GM12878 (cell line): ENCODE measurements around the gene CLDN24. TPM values are rescaled to one million over a fixed set of nuclear protein-coding genes. Genes with fewer than 3 reads are reported as not detected.

Experiments used
- CREB1 ChIP-seq: IDR thresholded peaks from 2 replicates; pipeline ENCODE4 v1.6.1; 2012; ENCODE audit warnings: low read depth, mild to moderate bottlenecking, inconsistent platforms
- EP300 ChIP-seq, 2 experiments: fragments of 150-350 bp in 1 of 2; IDR thresholded peaks; 2 replicates each; pipeline ENCODE4 v1.6.1; 2011 to 2012; ENCODE audit warnings: low read depth in 2 of 2, low read length in 2 of 2, borderline replicate concordance in 1 of 2, improper control_type of control experiment in 1 of 2, inconsistent platforms in 1 of 2; ENCODE audit not compliant: control insufficient read depth in 1 of 2
- ETV6 ChIP-seq, 2 experiments: fragments of 450-650 bp in 1 of 2; IDR thresholded peaks in 1 of 2; conservative IDR thresholded peaks in 1 of 2; 2 replicates each; pipeline ENCODE4 v1.6.1; 2014; ENCODE audit warnings: antibody characterized with exemption in 1 of 2, borderline replicate concordance in 1 of 2, low read depth in 1 of 2, mild to moderate bottlenecking in 1 of 2, moderate library complexity in 1 of 2
- EZH2 ChIP-seq: IDR thresholded peaks from 2 replicates; pipeline ENCODE4 v1.6.1; 2012; ENCODE audit warnings: low read depth, mild to moderate bottlenecking, control low read depth, inconsistent platforms, low read length, borderline replicate concordance; ENCODE audit not compliant: control insufficient read depth
- HDAC6 ChIP-seq: fragments of 200-600 bp; sonication (generic); IDR thresholded peaks from one replicate; pipeline ENCODE4 v1.8.0; 2017; ENCODE audit warnings: antibody characterized with exemption; ENCODE audit not compliant: unreplicated experiment
- IKZF2 ChIP-seq, 2 experiments: fragments of 450-650 bp; IDR thresholded peaks; 2 replicates each; pipeline ENCODE4 v1.6.1; 2017; ENCODE audit warnings: mild to moderate bottlenecking in 2 of 2, moderate library complexity in 2 of 2
- MEF2B ChIP-seq: fragments of 450-650 bp; IDR thresholded peaks from 2 replicates; pipeline ENCODE4 v1.6.1; 2018; ENCODE audit warnings: mild to moderate bottlenecking, moderate library complexity; ENCODE audit not compliant: partially characterized antibody, poor library complexity, severe bottlenecking
- NFXL1 ChIP-seq: fragments of 450-650 bp; IDR thresholded peaks from 2 replicates; pipeline ENCODE4 v1.6.1; 2017; ENCODE audit warnings: antibody characterized with exemption, mild to moderate bottlenecking, borderline replicate concordance
- SP1 ChIP-seq: IDR thresholded peaks from one replicate; pipeline ENCODE4 v1.6.1; 2011; ENCODE audit warnings: low read depth, low read length
- SREBF1 ChIP-seq: IDR thresholded peaks from 2 replicates; pipeline ENCODE4 v1.6.1; 2012; ENCODE audit warnings: mild to moderate bottlenecking, low read length
- SRF ChIP-seq, 2 experiments: IDR thresholded peaks; 2 replicates each; pipeline ENCODE4 v1.6.1; 2011; ENCODE audit warnings: low read depth in 2 of 2, low read length in 2 of 2, mild to moderate bottlenecking in 1 of 2, moderate library complexity in 1 of 2
- polyA plus RNA-seq, 11 experiments: library from polyadenylated mRNA; depleted of rRNA in 4 of 11; unstranded in 6 of 11; stranded (reverse) in 5 of 11; fragments of >200 nt; fragmentation: Nextera tagmentation in 4 of 11; fragmentation: Illumina TruSeq in 1 of 11; extraction: Ambion mirVana in 4 of 11; extraction: Trizol in 1 of 11; gene quantifications; 1 replicate in 1 of 11; 2 replicates in 10 of 11; pipeline versions ENCODE4 v1.2.1 to v1.2.3, GENCODE V29; 2011 to 2016; ENCODE audit warnings: inconsistent platforms in 2 of 11, missing spikeins in 2 of 11, low read depth in 1 of 11
- total RNA-seq, 4 experiments: library from RNA; depleted of rRNA in 3 of 4; stranded (reverse); fragments of >200 nt in 3 of 4; fragmentation: Illumina TruSeq in 1 of 4; extraction: Trizol in 1 of 4; gene quantifications; 2 replicates each; pipeline versions ENCODE4 v1.2.1 to v1.2.3, GENCODE V29; 2013 to 2021
- TF ChIP-seq, protein P1 (sequence below), 3 experiments: IDR thresholded peaks in 2 of 3; conservative IDR thresholded peaks in 1 of 3; 2 replicates each; pipeline ENCODE4 v1.5.1; 2011; ENCODE audit warnings: low read depth in 3 of 3, low read length in 3 of 3, mild to moderate bottlenecking in 3 of 3, control low read depth in 2 of 3, moderate library complexity in 2 of 3, inconsistent platforms in 1 of 3, mixed read lengths in 1 of 3; ENCODE audit not compliant: control insufficient read depth in 2 of 3, insufficient read depth in 1 of 3; ENCODE audit errors: extremely low read depth in 1 of 3

The CLDN24 gene
- total and polyA plus RNA-seq, 10 of the 15 experiments (the other 5 are each of a cell fraction or from before 2014, with no cell fraction given), result not detected

GRCh38 chr4:183321079-183321478, 1.1 kb downstream of the CLDN24 start (continued):
- TF ChIP-seq SP1, result no peak
- TF ChIP-seq, protein P1, sequence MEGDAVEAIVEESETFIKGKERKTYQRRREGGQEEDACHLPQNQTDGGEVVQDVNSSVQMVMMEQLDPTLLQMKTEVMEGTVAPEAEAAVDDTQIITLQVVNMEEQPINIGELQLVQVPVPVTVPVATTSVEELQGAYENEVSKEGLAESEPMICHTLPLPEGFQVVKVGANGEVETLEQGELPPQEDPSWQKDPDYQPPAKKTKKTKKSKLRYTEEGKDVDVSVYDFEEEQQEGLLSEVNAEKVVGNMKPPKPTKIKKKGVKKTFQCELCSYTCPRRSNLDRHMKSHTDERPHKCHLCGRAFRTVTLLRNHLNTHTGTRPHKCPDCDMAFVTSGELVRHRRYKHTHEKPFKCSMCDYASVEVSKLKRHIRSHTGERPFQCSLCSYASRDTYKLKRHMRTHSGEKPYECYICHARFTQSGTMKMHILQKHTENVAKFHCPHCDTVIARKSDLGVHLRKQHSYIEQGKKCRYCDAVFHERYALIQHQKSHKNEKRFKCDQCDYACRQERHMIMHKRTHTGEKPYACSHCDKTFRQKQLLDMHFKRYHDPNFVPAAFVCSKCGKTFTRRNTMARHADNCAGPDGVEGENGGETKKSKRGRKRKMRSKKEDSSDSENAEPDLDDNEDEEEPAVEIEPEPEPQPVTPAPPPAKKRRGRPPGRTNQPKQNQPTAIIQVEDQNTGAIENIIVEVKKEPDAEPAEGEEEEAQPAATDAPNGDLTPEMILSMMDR (IDR thresholded peaks at IDR 0.05 in 2 of 3, conservative IDR thresholded peaks at IDR 0.05 in 1 of 3; ENCODE audit: control insufficient read depth in 2 of 3, extremely low read depth in 1 of 3, insufficient read depth in 1 of 3, low read depth in 3 of 3, low read length in 3 of 3), result no peak
- TF ChIP-seq SREBF1, result no peak
- no peak for TF ChIP-seq EZH2
- no peak for TF ChIP-seq CREB1
- no peak for TF ChIP-seq ETV6 (conservative IDR thresholded peaks at IDR 0.05 in 1 of 2, IDR thresholded peaks at IDR 0.05 in 1 of 2; ENCODE audit: borderline replicate concordance in 1 of 2, low read depth in 1 of 2)
- TF ChIP-seq SRF (IDR thresholded peaks at IDR 0.05; ENCODE audit: low read depth in 2 of 2, low read length in 2 of 2), result no peak
- no peak for TF ChIP-seq NFXL1
- TF ChIP-seq EP300 (IDR thresholded peaks at IDR 0.05; ENCODE audit: borderline replicate concordance in 1 of 2, control insufficient read depth in 1 of 2, low read depth in 2 of 2, low read length in 2 of 2), result 0 out of 4 replicates have a peak, but pooled peaks of 1 of the 2 experiments have one; percentile 30
- peak in 1 of 2 experiments; percentile 24; a peak in 2 of 4 replicates for TF ChIP-seq IKZF2 (IDR thresholded peaks at IDR 0.05)
- peak; percentile 29 for TF ChIP-seq MEF2B
- TF ChIP-seq HDAC6, result no peak
